SK-N-SH (cell line): ENCODE measurements around the gene PRKAR1A. TPM values are rescaled to one million over a fixed set of nuclear protein-coding genes. Genes with fewer than 3 reads are reported as not detected.
A peak's percentile ranks its signal among the peaks of the same experiment; 100 is the strongest.

Experiments used
- CTCF ChIA-PET: fragments of 300-600, 350-600 bp; formaldehyde crosslinking; extraction: SDS; loops from one replicate; lab custom pipeline; 2021; lab: Yijun Ruan, JAX
- POLR2A ChIA-PET: fragments of 350-600 bp; sonication (Branson Sonifier 250); formaldehyde crosslinking; extraction: SDS; loops from one replicate; lab custom pipeline; 2020; ENCODE audit warnings: antibody characterized with exemption, inconsistent platforms; lab: Yijun Ruan, JAX
- DNase-seq: peaks from one replicate; pipeline ENCODE4 v3.0.0; 2012
- H2AFZ ChIP-seq: fragments of 200-600 bp; sonication (generic); 2 replicates; pipeline ENCODE4 v1.8.1; 2016; ENCODE audit warnings: antibody characterized with exemption, mild to moderate bottlenecking, low read depth
- H3F3A ChIP-seq: fragments of 200-600 bp; sonication (generic); replicated peaks from 2 replicates; pipeline ENCODE3; 2016; ENCODE audit warnings: antibody characterized with exemption, mild to moderate bottlenecking; ENCODE audit not compliant: insufficient read depth
- H3K27ac ChIP-seq, 2 experiments: fragments of 200-500 bp in 1 of 2; fragments of 200-600 bp in 1 of 2; sonication (Bioruptor generic) in 1 of 2; sonication (generic), shearing (Covaris generic) in 1 of 2; 2 replicates each; pipeline versions ENCODE4 v1.5.1 to v1.6.1; 2014 to 2016; ENCODE audit warnings: low read depth in 2 of 2, inconsistent platforms in 1 of 2, low read length in 1 of 2, mild to moderate bottlenecking in 1 of 2, mixed read lengths in 1 of 2
- H3K27me3 ChIP-seq: fragments of 200-600 bp; sonication (generic), shearing (Covaris generic); 2 replicates; pipeline ENCODE4 v1.6.1; 2016; ENCODE audit warnings: mixed run types; ENCODE audit not compliant: insufficient read depth
- H3K36me3 ChIP-seq, 2 experiments: fragments of 200-500 bp in 1 of 2; fragments of 200-600 bp in 1 of 2; sonication (Bioruptor generic) in 1 of 2; sonication (generic) in 1 of 2; replicated peaks in 1 of 2; 2 replicates each; pipeline versions ENCODE3 to v1.5.1; 2014 to 2016; ENCODE audit warnings: low read length in 1 of 2, mild to moderate bottlenecking in 1 of 2; ENCODE audit not compliant: insufficient read depth in 2 of 2, control insufficient read depth in 1 of 2
- H3K4me1 ChIP-seq, 2 experiments: fragments of 200-500 bp in 1 of 2; fragments of 200-600 bp in 1 of 2; sonication (Bioruptor generic) in 1 of 2; sonication (generic), shearing (Covaris generic) in 1 of 2; 2 replicates each; pipeline versions ENCODE4 v1.5.1 to v1.6.1; 2014 to 2016; ENCODE audit warnings: low read depth in 1 of 2, low read length in 1 of 2, mixed run types in 1 of 2; ENCODE audit not compliant: insufficient read depth in 2 of 2, control insufficient read depth in 1 of 2
- H3K4me2 ChIP-seq: fragments of 200-600 bp; sonication (generic), shearing (Covaris generic); 2 replicates; pipeline ENCODE4 v1.6.1; 2017; ENCODE audit warnings: mixed run types
- H3K4me3 ChIP-seq, 2 experiments: fragments of 200-500 bp in 1 of 2; fragments of 200-600 bp in 1 of 2; sonication (Bioruptor generic) in 1 of 2; sonication (generic), shearing (Covaris generic) in 1 of 2; 2 replicates each; pipeline versions ENCODE4 v1.5.1 to v1.8.1; 2014 to 2016; ENCODE audit warnings: low read depth in 2 of 2, inconsistent platforms in 1 of 2, low read length in 1 of 2, mild to moderate bottlenecking in 1 of 2, mixed read lengths in 1 of 2, moderate library complexity in 1 of 2
- H3K79me2 ChIP-seq: fragments of 200-600 bp; sonication (generic); 2 replicates; pipeline ENCODE4 v1.8.1; 2017; ENCODE audit warnings: mild to moderate bottlenecking; ENCODE audit not compliant: insufficient read depth
- H3K9ac ChIP-seq: fragments of 200-600 bp; sonication (generic); 2 replicates; pipeline ENCODE4 v1.6.1; 2017; ENCODE audit warnings: mixed run types
- H3K9me2 ChIP-seq: fragments of 200-600 bp; sonication (generic); 2 replicates; pipeline ENCODE4 v1.6.1; 2017; ENCODE audit warnings: mixed run types
- H3K9me3 ChIP-seq: fragments of 200-600 bp; sonication (generic); 2 replicates; pipeline ENCODE4 v1.6.1; 2017; ENCODE audit warnings: mixed run types, mild to moderate bottlenecking, moderate library complexity
- H4K20me1 ChIP-seq: fragments of 200-600 bp; sonication (generic); 2 replicates; pipeline ENCODE4 v1.6.1; 2017; ENCODE audit warnings: mild to moderate bottlenecking, mixed run types; ENCODE audit not compliant: insufficient read depth
- CHD2 ChIP-seq: fragments of 150-350 bp; IDR thresholded peaks from 2 replicates; pipeline ENCODE4 v1.6.1; 2018; ENCODE audit warnings: low read length; ENCODE audit not compliant: partially characterized antibody
- ELF1 ChIP-seq: IDR thresholded peaks from 2 replicates; pipeline ENCODE4 v1.4.0; 2012
- EZH2phosphoT487 ChIP-seq: fragments of 200-600 bp; sonication (generic); IDR thresholded peaks from 2 replicates; pipeline ENCODE4 v1.6.1; 2017; ENCODE audit warnings: low read depth, mixed run types, mild to moderate bottlenecking, antibody characterized with exemption, moderate library complexity, borderline replicate concordance
- FOXJ3 ChIP-seq: sonication (generic); formaldehyde crosslinking; IDR thresholded peaks from 2 replicates; pipeline ENCODE4 v1.5.1; 2020; ENCODE audit warnings: mild to moderate bottlenecking, missing genetic modification reagents
- FOXM1 ChIP-seq: IDR thresholded peaks from 2 replicates; pipeline ENCODE4 v1.4.0; 2012; ENCODE audit warnings: low read depth, mild to moderate bottlenecking
- GABPA ChIP-seq: IDR thresholded peaks from 2 replicates; pipeline ENCODE4 v1.4.0; 2012; ENCODE audit warnings: low read depth, mild to moderate bottlenecking
- GATA2 ChIP-seq: sonication (generic); formaldehyde crosslinking; IDR thresholded peaks from 2 replicates; pipeline ENCODE4 v1.5.0; 2020; ENCODE audit warnings: mild to moderate bottlenecking, missing genetic modification reagents
- JUND ChIP-seq: IDR thresholded peaks from 2 replicates; pipeline ENCODE4 v1.4.0; 2012
- MAX ChIP-seq: IDR thresholded peaks from 2 replicates; pipeline ENCODE4 v1.4.0; 2012; ENCODE audit warnings: low read depth
- MEF2A ChIP-seq: IDR thresholded peaks from 2 replicates; pipeline ENCODE4 v1.4.0; 2012; ENCODE audit warnings: low read depth, borderline replicate concordance
- MXI1 ChIP-seq: IDR thresholded peaks from 2 replicates; pipeline ENCODE4 v1.6.1; 2012; ENCODE audit warnings: mild to moderate bottlenecking, low read depth, low read length, improper control_type of control experiment
- NRF1 ChIP-seq: IDR thresholded peaks from 2 replicates; pipeline ENCODE4 v1.6.1; 2012; ENCODE audit warnings: low read depth, mild to moderate bottlenecking, low read length
- POLR2AphosphoS5 ChIP-seq: IDR thresholded peaks from 2 replicates; pipeline ENCODE4 v1.6.1; 2012; ENCODE audit warnings: low read depth, low read length
- RAD21 ChIP-seq: IDR thresholded peaks from 2 replicates; pipeline ENCODE4 v1.6.1; 2012; ENCODE audit warnings: mild to moderate bottlenecking, low read length
- RFX5 ChIP-seq: IDR thresholded peaks from 2 replicates; pipeline ENCODE4 v1.6.1; 2012; ENCODE audit warnings: mild to moderate bottlenecking, improper control_type of control experiment, low read length
- RXRA ChIP-seq: IDR thresholded peaks from 2 replicates; pipeline ENCODE4 v1.4.0; 2012; ENCODE audit warnings: low read depth, mild to moderate bottlenecking, borderline replicate concordance
- SIN3A ChIP-seq: IDR thresholded peaks from 2 replicates; pipeline ENCODE4 v1.6.1; 2012; ENCODE audit warnings: low read depth, mild to moderate bottlenecking, low read length, moderate library complexity, borderline replicate concordance
- SMC3 ChIP-seq: IDR thresholded peaks from 2 replicates; pipeline ENCODE4 v1.6.1; 2012; ENCODE audit warnings: low read depth, low read length, improper control_type of control experiment
- TAF1 ChIP-seq: IDR thresholded peaks from 2 replicates; pipeline ENCODE4 v1.6.1; 2012; ENCODE audit warnings: low read depth, mild to moderate bottlenecking, low read length, moderate library complexity, borderline replicate concordance
- TEAD4 ChIP-seq: IDR thresholded peaks from 2 replicates; pipeline ENCODE4 v1.4.0; 2012; ENCODE audit warnings: mild to moderate bottlenecking, borderline replicate concordance; ENCODE audit not compliant: insufficient read depth
- USF1 ChIP-seq: IDR thresholded peaks from 2 replicates; pipeline ENCODE4 v1.4.0; 2012; ENCODE audit warnings: low read depth, borderline replicate concordance
- WGBS: methylation state at CpG from one replicate; pipeline ENCODE4 v1.1.6; 2017; ENCODE audit warnings: low lambda C conversion rate; 5-methylcytosine and 5-hydroxymethylcytosine counted together
- polyA plus RNA-seq, 3 experiments: library from polyadenylated mRNA; depleted of rRNA; stranded (reverse); fragments of >200 nt; gene quantifications; 2 replicates each; pipeline ENCODE4 v1.2.3, GENCODE V29; 2012
- TF ChIP-seq, protein P1 (sequence below): IDR thresholded peaks from 2 replicates; pipeline ENCODE4; 2012
- TF ChIP-seq, protein P2 (sequence below): fragments of 150-350 bp; IDR thresholded peaks from 2 replicates; pipeline ENCODE4 v1.6.1; 2016; ENCODE audit warnings: mild to moderate bottlenecking, low read depth, low read length
- TF ChIP-seq, protein P3 (sequence below): fragments of 200-600 bp; sonication (generic); IDR thresholded peaks from 2 replicates; pipeline ENCODE4 v1.6.1; 2017; ENCODE audit warnings: antibody characterized with exemption, mild to moderate bottlenecking, moderate library complexity
- TF ChIP-seq, protein P4 (sequence below): IDR thresholded peaks from 2 replicates; pipeline ENCODE4 v1.6.1; 2012; ENCODE audit warnings: mild to moderate bottlenecking, low read depth, low read length, moderate library complexity

Gene PRKAR1A
- polyA plus RNA-seq, 1 of the 3 experiments (the other 2 are of a cell fraction) = 195 TPM

- peak overlapping the region; percentile 78 to 98 for H3K4me3 ChIP-seq
- peaks cover 17 to 21% of the 10 kb centered on the region in 2 experiments for H3K36me3 ChIP-seq
- peaks cover 10% of the 10 kb centered on the region for H3F3A ChIP-seq
- DNase-seq = peak; percentile 93
- ChIA-PET CTCF (interaction anchor here (0.9 to 2.5 kb wide), 9 partner anchors 9 to 311 kb away, joined by 3 to 14 read pairs (median 4); no protein-coding TSS in a partner anchor), POLR2A (interaction anchor here (0.6 to 0.9 kb wide), 3 partner anchors 15 to 1092 kb away, joined by 3 to 4 read pairs (median 4); no protein-coding TSS in a partner anchor)
- no peaks in the 10 kb centered on the region for H3K9me2 ChIP-seq
- H3K27me3 ChIP-seq = no peaks in the 10 kb centered on the region
- peaks cover 45% of the 10 kb centered on the region for H3K79me2 ChIP-seq
- peaks cover 37% of the 10 kb centered on the region for H4K20me1 ChIP-seq
- H2AFZ ChIP-seq = peak overlapping the region; percentile 98
- H3K4me2 ChIP-seq = peak overlapping the region; percentile 96
- no peaks in the 10 kb centered on the region for H3K9me3 ChIP-seq
- H3K27ac ChIP-seq = peak overlapping the region; percentile 97 to 98
- peak overlapping the region; percentile 92 for H3K9ac ChIP-seq
- H3K4me1 ChIP-seq = peaks cover 17 to 27% of the 10 kb centered on the region in 2 experiments; a peak in 2 of 4 replicates
- WGBS = under 1% methylated on average over 41 of the region's 49 CpGs
- TF ChIP-seq MXI1 (peak; percentile 98), MEF2A (no peak), FOXM1 (no peak), NRF1 (no peak), ELF1 (0 out of 2 replicates have a peak, but pooled peaks have one; percentile 9), RFX5 (no peak), GATA2 (CRISPR knock-in tag) (no peak), USF1 (peak; percentile 91), SIN3A (peak; percentile 81; the same call in 1 of the 2 replicates), JUND (no peak), SMC3 (no peak), EZH2phosphoT487 (no peak), FOXJ3 (CRISPR knock-in tag) (0 out of 2 replicates have a peak, but pooled peaks have one; percentile 52), RXRA (no peak), POLR2AphosphoS5 (peak; percentile 57; the same call in 1 of the 2 replicates), CHD2 (peak; percentile 25), MAX (peak; percentile 96), RAD21 (0 out of 2 replicates have a peak, but pooled peaks have one; percentile 3), TEAD4 (no peak), TAF1 (peak; percentile 62), GABPA (no peak)
- TF ChIP-seq, protein P1, sequence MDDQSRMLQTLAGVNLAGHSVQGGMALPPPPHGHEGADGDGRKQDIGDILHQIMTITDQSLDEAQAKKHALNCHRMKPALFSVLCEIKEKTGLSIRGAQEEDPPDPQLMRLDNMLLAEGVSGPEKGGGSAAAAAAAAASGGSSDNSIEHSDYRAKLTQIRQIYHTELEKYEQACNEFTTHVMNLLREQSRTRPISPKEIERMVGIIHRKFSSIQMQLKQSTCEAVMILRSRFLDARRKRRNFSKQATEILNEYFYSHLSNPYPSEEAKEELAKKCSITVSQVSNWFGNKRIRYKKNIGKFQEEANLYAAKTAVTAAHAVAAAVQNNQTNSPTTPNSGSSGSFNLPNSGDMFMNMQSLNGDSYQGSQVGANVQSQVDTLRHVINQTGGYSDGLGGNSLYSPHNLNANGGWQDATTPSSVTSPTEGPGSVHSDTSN = peak; percentile 35
- TF ChIP-seq, protein P2, sequence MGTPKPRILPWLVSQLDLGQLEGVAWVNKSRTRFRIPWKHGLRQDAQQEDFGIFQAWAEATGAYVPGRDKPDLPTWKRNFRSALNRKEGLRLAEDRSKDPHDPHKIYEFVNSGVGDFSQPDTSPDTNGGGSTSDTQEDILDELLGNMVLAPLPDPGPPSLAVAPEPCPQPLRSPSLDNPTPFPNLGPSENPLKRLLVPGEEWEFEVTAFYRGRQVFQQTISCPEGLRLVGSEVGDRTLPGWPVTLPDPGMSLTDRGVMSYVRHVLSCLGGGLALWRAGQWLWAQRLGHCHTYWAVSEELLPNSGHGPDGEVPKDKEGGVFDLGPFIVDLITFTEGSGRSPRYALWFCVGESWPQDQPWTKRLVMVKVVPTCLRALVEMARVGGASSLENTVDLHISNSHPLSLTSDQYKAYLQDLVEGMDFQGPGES = no peak
- TF ChIP-seq, protein P3, sequence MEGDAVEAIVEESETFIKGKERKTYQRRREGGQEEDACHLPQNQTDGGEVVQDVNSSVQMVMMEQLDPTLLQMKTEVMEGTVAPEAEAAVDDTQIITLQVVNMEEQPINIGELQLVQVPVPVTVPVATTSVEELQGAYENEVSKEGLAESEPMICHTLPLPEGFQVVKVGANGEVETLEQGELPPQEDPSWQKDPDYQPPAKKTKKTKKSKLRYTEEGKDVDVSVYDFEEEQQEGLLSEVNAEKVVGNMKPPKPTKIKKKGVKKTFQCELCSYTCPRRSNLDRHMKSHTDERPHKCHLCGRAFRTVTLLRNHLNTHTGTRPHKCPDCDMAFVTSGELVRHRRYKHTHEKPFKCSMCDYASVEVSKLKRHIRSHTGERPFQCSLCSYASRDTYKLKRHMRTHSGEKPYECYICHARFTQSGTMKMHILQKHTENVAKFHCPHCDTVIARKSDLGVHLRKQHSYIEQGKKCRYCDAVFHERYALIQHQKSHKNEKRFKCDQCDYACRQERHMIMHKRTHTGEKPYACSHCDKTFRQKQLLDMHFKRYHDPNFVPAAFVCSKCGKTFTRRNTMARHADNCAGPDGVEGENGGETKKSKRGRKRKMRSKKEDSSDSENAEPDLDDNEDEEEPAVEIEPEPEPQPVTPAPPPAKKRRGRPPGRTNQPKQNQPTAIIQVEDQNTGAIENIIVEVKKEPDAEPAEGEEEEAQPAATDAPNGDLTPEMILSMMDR = peak; percentile 29; the same call in 1 of the 2 replicates
- TF ChIP-seq, protein P4, sequence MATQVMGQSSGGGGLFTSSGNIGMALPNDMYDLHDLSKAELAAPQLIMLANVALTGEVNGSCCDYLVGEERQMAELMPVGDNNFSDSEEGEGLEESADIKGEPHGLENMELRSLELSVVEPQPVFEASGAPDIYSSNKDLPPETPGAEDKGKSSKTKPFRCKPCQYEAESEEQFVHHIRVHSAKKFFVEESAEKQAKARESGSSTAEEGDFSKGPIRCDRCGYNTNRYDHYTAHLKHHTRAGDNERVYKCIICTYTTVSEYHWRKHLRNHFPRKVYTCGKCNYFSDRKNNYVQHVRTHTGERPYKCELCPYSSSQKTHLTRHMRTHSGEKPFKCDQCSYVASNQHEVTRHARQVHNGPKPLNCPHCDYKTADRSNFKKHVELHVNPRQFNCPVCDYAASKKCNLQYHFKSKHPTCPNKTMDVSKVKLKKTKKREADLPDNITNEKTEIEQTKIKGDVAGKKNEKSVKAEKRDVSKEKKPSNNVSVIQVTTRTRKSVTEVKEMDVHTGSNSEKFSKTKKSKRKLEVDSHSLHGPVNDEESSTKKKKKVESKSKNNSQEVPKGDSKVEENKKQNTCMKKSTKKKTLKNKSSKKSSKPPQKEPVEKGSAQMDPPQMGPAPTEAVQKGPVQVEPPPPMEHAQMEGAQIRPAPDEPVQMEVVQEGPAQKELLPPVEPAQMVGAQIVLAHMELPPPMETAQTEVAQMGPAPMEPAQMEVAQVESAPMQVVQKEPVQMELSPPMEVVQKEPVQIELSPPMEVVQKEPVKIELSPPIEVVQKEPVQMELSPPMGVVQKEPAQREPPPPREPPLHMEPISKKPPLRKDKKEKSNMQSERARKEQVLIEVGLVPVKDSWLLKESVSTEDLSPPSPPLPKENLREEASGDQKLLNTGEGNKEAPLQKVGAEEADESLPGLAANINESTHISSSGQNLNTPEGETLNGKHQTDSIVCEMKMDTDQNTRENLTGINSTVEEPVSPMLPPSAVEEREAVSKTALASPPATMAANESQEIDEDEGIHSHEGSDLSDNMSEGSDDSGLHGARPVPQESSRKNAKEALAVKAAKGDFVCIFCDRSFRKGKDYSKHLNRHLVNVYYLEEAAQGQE = no peak
Observed at GRCh38 chr17:68511671-68512246, 471 bp upstream of the PRKAR1A start.
